Medulla oblongata (tissue), 1 donor: ENCODE data around the gene ASTN2.
A peak's percentile ranks its signal among the peaks of the same experiment; 100 is the strongest.
"Not testable (repeated sequence)": the region's sequence is repeated elsewhere in the genome, so short reads cannot be mapped to it uniquely, and the experiment has no call there.

Experiments used
- DNase-seq: peaks from one replicate; pipeline ENCODE4 v3.0.0-alpha.2; 2015; ENCODE audit errors: extremely low spot score

Gene ASTN2

DNA sequence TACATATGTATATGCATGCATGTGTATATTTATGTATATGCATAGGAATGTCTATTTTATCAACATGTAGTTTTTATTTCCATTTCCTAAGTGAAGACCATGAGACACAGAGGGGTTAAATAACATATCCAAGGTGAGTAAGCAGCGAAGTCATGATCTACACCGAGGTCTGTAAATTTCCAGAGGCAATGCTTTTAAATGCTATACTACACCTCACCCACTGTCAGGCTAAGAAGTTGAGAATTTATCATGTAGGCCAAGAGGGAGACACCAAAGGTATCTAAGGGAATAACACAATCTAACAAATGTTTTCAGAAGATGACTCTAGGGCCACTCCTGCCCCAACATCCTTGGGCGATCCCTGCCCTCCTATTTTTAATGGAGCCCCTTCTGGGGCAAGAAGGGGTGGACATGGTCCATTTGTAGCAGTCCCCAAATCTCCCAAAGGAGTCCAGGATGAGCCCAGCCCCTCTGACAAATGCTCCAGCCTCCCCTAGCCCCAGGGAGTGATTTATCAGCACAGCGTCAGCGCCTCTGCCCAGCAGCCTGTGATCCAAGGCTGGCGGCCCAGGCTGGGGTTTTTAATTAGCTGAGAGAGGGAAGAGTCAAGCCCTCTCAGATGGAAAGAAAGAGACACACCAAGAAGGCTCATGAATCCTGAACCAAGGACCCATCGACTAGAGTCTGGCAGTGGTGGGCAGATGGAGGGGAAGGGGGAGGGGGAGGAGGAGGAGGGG, 339.9 kb downstream of the ASTN2 start:
- DNase-seq, result no peak

DNA sequence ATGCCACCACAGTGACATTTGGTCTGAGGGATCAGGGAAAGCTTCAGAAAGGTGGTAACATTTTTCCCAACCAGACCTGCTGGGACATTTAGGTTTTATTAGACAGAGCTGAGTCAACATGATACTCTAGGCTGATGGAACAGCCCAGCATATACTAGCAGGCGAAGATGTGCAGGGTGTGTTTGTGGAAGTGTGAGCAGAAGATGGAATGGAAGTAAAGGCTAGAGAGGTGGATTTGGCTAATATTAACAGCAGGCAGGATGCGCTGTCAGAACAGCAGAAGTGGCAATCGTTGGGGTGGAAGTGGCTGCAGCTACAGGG, 340.6 kb downstream of the ASTN2 start:
- DNase-seq, result no peak

DNA sequence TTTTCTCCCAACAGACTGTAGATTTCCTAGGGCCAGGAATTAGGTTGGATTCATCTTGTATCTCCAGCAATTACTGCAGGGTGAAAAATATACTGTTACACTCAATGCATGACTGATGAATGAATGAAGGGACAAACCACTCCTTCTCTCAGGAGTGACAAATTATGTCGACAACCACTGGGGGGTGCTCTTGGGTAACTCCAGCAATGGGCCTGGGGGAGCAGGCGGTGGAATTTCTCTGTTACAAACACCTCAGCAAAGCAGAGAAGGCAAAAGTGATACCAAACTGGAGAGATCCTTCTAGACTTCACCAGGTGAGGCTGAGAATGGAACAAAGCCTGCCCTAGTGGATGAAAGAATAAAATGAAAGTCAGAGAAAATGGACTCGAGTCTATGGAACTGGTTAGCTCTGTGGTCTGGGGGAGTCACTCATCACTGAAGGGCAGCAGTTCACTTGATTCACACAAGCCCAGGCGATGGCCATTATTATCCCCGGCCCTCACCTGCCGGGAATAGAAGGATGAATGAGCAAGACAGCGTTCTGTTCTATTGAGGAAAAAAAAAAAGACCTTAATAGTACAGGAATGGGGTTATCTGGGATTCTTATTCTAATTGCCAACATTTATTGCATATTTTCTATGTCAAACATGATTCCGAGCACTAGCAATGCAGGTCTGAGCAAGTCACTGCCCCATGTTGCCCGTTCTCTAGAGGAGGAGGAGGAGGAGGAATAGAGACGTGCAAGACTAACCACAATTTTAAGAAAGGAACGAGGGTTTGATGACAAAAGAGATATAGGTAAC, 341.1 kb downstream of the ASTN2 start:
- DNase-seq, result peak; percentile 62

DNA sequence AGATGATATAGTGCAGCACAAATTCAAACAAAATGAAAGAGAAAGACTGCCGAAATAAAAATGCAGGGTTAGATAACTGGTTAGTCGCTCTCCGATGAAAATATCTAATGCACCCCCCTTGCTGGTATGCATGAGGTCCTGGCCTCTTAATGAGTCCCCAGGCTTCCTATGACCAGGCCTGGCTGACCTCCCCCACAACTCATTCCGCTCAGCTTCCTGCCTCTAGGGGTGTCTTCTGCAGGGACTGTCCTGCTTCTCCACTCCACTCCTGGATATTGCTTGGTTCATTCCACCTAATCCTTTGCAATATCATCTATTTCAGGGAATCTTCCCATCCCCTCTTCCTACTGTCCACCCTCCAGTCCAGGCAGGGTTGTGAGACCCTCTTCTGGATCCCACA, 341.8 kb downstream of the ASTN2 start:
- DNase-seq, result no peak

DNA sequence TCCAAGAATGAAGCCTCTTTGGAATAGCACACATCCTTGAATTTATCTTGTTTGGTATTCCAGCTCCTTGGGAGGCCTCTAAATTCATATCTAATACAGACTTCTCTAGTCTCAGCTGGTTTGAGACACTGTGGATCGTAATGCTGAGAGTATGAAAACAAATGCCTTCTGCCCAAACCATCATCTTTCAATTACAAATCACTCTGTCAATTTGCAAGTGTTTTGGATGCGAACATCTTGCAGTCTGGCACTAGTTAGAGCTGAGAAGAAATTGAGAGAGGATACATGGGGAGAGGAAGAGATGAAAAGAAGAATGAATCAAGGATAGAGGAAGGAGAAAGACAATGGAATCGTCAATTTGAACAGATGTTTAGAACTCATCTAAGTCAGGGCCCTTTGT, 342.6 kb downstream of the ASTN2 start:
- no peak for DNase-seq

DNA sequence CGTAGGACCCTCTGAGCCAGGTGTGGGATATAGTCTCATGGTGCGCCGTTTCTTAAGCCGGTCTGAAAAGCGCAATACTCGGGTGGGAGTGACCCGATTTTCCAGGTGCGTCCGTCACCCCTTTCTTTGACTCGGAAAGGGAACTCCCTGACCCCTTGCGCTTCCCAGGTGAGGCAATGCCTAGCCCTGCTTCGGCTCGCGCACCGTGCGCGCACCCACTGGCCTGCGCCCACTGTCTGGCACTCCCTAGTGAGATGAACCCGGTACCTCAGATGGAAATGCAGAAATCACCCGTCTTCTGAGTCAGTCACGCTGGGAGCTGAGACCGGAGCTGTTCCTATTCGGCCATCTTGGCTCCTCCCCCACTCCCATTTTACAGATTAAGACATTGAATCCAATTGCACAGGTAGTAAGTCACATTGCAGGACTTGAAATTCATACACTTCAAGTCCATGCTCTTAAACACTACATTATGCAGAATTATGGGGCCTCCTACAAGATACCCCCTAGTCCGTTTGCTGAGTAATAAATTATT, 343.1 kb downstream of the ASTN2 start:
- DNase-seq, result not testable (repeated sequence)

DNA sequence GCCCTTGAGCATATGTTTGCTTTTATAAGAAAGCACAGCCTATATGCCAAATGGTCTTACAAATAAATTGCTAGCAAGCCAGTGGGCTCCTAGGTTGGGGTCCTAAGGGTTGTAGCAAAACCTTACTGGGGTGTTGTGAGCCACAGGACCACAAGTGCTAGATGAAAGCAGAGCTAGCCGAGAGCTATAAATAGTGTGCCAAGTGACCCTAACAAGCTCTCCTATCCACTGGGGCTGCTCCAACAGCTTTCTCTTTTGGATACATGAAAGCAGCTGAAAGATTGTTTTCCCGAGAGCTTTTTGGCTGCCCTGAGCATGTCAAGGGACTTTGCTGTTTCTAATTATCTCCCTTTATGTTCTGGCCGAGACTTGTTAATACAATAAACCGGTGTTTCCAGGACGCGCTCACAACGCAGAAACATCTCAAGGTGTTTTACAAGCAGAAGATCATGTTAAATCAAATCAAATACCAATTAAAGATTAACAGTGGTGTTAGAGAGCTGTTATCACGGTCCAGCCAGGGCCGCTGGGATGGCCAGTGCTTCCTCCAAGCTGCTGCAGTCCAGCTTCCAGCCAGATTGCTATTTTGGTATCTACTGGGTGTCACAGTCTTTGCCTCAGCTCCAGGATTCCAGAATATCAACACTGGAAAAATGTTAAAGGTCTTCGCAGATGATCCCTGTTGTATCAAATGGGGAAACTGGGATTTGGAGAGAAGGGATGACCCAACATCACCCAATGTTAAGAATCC, 351.0 kb downstream of the ASTN2 start:
- DNase-seq, result no peak

DNA sequence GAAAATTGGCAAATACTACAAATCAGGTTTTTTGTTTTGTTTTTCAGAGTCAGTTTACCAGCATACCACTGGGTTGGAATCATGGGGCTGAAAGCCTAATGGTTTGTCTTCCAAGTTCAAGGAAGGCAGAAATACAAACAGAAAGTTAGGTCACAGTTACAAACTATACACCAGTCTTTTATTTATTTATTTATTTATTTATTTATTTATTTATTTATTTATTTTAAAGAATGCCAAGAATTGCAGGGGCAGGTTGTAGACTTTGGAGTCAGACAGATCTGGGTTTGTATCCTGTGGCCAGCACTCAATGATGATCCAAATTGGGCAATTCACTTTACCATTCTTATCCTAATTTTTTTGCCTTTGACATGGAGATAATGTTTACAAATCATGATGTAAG, 353.9 kb downstream of the ASTN2 start:
- no peak for DNase-seq

DNA sequence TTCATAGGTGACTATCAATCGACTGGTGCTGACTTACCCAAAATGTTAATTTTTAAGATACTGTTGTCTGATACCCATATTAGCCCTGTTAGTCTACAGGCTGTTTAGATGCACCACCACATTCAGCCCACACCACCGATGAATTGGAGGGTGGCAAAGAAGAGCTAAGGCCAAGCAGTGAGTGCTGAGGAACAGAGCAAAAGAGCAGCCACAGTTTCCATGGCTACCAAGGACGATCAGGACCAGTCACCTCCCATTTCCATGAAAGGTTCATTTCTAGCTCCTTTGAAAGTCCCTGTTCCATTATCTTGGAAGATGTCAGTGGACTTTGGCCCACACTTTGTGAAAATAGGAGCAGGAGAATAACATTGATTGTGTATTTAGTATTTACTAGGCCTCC, 364.9 kb downstream of the ASTN2 start:
- no peak for DNase-seq

DNA sequence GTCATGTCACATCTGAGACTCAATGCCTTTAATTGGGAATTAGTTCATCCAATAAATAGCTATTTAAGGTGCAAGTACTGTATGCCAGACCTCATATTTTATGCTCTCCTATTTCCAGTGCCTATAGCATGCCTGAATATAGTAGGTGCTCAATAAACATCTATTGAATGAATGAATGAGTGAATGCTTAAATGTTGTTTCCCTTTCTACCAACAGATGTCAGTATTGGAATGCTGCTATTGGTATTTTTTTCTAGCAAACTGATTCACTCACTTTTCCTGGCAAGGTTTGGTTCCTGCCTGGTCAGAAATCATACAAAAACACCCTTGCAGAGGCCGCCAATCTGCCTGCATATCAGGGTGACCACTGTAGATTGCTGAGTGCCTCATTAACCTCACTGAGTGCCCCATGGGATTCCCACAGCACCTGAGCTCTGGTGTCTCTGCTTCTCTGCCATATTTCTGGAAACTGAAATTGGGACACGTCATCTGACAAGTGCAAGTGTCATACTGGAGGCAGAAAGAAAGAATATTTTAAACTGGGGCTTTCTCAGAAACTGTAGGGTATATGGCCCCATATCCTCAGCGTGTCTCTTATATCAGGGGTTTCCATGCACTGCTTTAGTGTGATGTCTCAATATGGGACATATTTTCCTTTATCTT, 368.1 kb downstream of the ASTN2 start:
- DNase-seq, result no peak

DNA sequence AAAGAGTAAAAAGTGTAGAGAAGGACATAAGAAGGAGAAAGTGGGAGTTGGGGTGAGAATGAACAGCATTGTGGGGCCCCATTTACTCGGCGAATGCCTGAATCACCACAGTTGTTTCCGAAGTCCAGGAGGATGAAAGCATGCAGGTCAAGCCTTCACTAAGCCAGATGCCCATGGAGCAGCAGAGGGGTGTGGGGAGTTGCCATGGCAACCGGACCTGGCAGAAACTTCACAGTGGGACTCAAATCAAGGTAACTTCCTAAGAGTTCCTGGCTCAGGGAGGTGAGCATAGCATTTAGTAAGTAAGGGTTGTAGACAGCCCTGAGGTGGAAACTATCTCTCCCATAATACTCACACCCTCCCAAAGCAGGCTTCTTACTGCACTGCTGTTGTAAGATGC, 370.6 kb downstream of the ASTN2 start:
- no peak for DNase-seq

DNA sequence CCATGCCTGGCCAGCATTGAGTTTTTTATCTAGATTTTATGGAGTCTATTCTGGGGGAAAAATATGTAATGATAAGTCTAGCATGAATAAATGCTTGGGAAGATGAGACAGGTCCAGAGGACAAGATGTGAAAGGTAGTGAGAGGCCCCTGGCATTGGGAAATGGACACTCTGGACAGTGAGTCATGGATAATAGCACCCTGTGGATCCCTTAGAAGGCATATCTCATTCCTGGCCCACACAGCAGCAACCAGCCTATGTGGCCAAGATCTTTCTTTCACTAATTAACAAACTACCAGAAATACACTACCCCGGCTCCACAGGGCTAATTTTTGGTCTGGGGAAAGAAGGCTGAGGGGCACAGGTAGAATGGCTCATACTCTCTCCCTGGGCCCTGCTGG, 371.7 kb downstream of the ASTN2 start:
- DNase-seq, result no peak

DNA sequence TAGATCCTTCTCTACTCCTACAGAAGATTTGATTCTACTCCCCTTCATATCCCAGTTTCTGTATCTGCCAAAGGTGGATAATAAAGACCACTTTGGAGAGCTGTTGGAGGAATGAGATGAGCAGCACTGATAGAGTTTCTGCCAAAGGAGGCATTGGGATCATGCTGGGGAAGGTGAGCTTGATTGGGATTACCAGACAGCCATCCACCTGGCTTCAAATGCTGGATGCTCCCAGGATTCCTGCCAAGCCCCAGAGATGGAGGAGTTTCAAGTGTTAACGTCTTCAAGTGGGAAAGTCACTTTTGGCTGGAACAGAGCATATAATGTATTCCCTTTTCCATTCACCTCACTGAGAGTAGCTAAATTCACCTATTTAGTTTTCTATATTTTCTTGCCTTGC, 379.3 kb downstream of the ASTN2 start:
- no peak for DNase-seq

DNA sequence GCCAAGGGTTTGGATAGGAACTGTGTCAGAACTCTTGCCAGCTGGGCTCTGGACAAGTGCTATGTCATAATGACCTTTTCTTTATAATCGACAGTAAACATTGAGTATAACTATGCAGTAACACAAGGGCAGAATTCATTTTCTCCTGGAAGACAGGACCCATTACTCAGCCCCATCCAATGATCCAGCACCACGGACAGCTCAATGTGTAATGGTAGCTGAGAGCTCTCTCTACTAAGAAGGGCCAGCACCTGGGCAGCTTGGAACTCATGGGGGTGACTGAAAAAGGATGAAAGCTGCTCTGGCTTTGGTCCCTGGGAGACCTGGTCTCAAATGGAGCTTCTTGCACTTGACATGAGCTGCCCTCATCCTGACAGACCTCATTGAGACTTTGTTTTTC, 380.0 kb downstream of the ASTN2 start:
- DNase-seq, result no peak

DNA sequence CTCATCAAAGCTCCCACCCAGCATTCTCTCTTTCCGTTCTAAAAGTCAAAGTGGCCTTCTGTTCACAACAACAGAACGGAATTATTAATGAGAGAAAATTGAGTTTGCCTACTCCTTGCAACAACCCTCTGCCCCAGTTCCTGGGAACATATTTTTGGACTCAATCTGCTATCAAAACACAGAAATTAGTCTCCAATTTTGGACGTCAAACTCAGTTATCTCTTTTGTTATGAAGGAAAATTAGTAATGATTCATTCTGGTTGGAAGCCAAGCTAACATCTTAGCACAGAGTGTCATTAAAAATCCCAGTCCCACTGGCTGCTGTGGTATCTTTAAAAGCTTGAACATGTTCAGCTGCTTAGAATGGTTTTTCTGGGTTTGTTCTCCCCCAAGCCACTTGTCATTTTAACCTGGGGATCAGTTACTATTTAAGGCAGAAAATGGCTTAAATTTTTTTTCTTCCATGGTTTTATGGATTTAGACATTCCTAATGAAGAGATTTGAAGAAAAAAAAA, 384.5 kb downstream of the ASTN2 start:
- no peak for DNase-seq

DNA sequence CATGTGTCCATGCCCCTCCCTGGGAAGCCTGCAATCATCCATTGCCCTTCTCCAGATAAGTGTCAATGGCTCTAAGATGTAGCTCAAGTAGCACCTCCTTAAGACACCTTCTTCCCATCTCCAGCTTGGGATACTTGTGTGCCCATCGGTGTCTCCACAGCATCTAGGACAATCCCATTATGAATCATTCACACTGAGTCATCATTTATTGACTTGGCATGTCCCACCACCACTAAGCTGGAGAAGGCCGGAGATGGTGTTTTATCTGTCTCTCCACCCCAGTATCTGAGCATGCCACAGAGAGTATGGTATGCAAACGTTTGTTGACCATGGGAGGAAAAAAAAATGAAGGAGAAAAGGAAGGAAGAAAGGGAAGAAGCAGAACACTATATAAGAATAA, 385.5 kb downstream of the ASTN2 start:
- DNase-seq, result no peak

DNA sequence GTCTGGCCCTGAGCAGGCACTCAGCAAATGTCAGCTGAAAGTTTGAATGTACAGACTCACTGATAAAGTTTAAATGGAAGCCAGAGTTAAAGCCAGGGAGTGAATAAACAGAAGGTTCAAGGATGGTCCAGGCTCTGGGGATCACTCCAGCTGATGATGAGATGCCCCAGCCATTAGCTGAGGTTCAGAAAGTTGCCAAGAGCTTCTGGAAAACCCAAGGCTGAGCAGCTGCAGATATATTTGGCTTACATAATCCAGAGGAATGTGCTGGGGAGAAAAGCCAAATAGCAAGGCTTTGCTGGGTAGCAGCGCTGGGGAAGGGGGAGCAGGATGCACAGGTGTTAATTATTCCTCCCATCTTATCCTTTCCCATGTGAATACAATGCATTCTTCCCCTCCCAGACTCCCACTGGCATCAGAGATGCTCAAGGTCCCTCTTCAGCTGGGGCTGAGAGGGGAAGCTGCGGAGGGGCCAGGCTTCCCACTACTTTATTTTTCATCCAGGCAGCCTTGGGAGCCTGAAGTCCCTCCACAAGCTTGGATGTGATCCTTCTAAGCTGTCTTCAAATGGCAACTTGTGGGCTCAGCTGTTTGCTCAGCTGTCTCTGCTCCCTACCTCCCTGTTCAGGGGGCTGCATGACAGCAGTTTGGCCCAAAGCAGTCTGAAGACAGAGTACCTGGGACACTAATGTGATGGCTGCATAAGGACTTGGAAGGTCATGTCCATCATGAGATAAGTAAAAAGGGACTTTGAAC, 386.6 kb downstream of the ASTN2 start:
- no peak for DNase-seq

DNA sequence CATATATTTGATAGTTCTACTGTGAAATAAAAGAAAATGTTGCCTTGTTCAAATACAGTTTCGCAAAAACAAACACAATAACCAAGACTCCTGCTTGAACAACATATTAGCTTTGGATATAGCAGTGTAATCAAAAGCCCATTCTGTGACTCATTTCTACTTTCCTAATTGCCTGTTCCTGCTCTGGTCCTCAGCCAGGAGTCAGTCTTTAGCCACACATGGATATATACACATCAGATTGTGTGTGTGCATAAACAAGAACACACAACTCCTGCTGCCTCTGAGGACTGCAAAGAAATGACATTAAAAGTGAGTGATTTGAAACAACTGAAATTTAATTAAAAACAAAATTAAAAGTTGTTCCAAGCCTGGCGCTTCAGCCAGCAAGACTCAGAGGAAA, 393.0 kb downstream of the ASTN2 start:
- DNase-seq, result no peak

DNA sequence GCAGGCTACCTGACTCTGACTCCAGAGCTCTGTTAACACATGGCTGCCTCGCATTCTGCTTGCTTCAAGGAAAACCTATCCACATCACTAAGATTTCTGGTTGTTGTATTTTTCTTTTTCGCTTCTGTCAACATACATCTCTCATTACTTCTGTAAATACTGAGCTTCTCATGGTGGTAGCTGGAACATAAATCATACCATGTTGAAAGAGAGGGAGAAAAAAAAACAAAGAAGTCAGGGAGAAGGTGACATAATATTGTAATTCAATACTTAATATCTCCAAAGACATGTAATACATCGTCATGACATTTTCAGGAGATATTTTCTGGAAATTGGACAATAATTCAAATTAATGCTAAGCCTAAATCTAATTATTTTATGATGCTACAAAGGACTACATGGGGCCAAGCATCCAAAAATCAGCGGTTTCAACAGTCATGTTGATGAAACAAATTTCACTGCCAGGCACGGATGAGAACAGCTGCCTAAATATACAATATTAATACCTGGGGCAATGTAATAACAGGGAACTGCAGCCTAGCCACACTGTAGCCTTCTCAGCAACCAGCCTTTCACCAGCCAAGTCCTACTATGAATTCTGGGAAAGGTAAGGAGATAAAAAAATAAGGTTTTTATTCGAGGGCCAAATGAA, 395.8 kb downstream of the ASTN2 start:
- DNase-seq, result no peak

DNA sequence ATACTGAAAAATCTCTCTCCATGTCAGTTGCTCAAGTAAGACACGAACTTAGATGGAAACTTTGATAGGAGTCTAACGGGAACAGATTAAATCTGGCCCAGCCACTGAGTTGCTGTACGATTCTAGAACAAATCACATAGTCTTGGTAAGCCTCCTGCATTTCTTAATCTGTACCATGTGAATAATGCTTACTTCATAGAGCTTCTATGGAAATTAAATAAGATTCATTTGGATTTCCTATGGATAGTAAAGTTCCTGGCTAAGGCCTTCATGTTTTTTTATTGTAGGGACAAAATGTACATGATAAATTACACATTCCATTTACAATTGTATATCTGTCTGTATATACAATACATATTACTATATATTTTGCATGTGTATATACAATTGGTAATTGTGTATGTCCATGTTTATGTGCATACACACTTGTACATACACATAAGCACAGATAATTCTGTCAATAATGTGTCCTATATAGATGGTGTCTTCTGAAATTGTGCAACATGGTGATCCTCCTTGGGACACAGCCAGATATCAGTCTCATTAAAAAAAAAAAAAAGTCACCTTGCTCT, 397.4 kb downstream of the ASTN2 start:
- DNase-seq, result no peak
